HG03108 (cell line): ENCODE measurements around the gene CD81.

Experiments used
- ATAC-seq: cut with Tn5 transposase; IDR thresholded peaks from one replicate; pipeline ENCODE4 v1.9.1; 2021; ENCODE audit warnings: moderate library complexity; ENCODE audit not compliant: unreplicated experiment

CD81 gene

GRCh38 chr11:2375341-2375853, 1.7 kb upstream of the CD81 start:
- ATAC-seq: no peak

GRCh38 chr11:2375964-2376551, 1.1 kb upstream of the CD81 start:
- no peak for ATAC-seq

- ATAC-seq: no peak
Observed at GRCh38 chr11:2377511-2378443, 667 bp downstream of the CD81 start.

GRCh38 chr11:2378527-2379210, 1.6 kb downstream of the CD81 start:
- no peak for ATAC-seq

GRCh38 chr11:2379466-2380174, 2.5 kb downstream of the CD81 start:
- no peak for ATAC-seq

- ATAC-seq: no peak
Observed at GRCh38 chr11:2380396-2380795, 3.3 kb downstream of the CD81 start.

GRCh38 chr11:2380807-2381350, 3.8 kb downstream of the CD81 start:
- no peak for ATAC-seq

GRCh38 chr11:2381494-2382128, 4.5 kb downstream of the CD81 start:
- ATAC-seq: no peak

- no peak for ATAC-seq
Observed at GRCh38 chr11:2382129-2382517, 5.0 kb downstream of the CD81 start.

- no peak for ATAC-seq
Observed at GRCh38 chr11:2382936-2383851, 6.1 kb downstream of the CD81 start.

- ATAC-seq: no peak
Observed at GRCh38 chr11:2383852-2384804, 7.0 kb downstream of the CD81 start.

- peak; percentile 30 for ATAC-seq
Observed at GRCh38 chr11:2385156-2386151, 8.3 kb downstream of the CD81 start.

- no peak for ATAC-seq
Observed at GRCh38 chr11:2386591-2386990, 9.5 kb downstream of the CD81 start.

GRCh38 chr11:2387266-2387987, 10.3 kb downstream of the CD81 start:
- no peak for ATAC-seq

GRCh38 chr11:2388431-2389376, 11.6 kb downstream of the CD81 start:
- no peak for ATAC-seq
